Measurements from ENCODE around the gene LTC4S.
A peak's percentile ranks its signal among the peaks of the same experiment; 100 is the strongest.
"Not testable (repeated sequence)": the region's sequence is repeated elsewhere in the genome, so short reads cannot be mapped to it uniquely, and the experiment has no call there.

Gene LTC4S

GRCh38 chr5:179793468-179794139, at the start of gene LTC4S:
Gene LTC4S, plus strand, starts transcription at chr5:179793986. Its CDS starts 95 bp downstream, at chr5:179794081.
- peak; percentile 83 for DNase-seq (ENCODE audit: low spot score)

GRCh38 chr5:179744106-179744505, 49.7 kb upstream of the LTC4S start:
- not testable (repeated sequence) for DNase-seq (ENCODE audit: low spot score)

GRCh38 chr5:179746872-179747271, 46.9 kb upstream of the LTC4S start:
- no peak for DNase-seq (ENCODE audit: low spot score)

- DNase-seq (ENCODE audit: low spot score), result no peak
Measured at GRCh38 chr5:179747811-179748210, 46.0 kb upstream of the LTC4S start.

GRCh38 chr5:179749857-179750508, 43.8 kb upstream of the LTC4S start:
- no peak for DNase-seq (ENCODE audit: low spot score)

GRCh38 chr5:179753971-179754370, 39.8 kb upstream of the LTC4S start:
- no peak for DNase-seq (ENCODE audit: low spot score)

- no peak for DNase-seq (ENCODE audit: low spot score)
Measured at GRCh38 chr5:179755022-179755421, 38.8 kb upstream of the LTC4S start.

- no peak for DNase-seq (ENCODE audit: low spot score)
Measured at GRCh38 chr5:179758955-179759354, 34.8 kb upstream of the LTC4S start.

- DNase-seq (ENCODE audit: low spot score), result no peak
Measured at GRCh38 chr5:179759581-179760551, 33.9 kb upstream of the LTC4S start.

GRCh38 chr5:179762079-179762780, 31.6 kb upstream of the LTC4S start:
- peak; percentile 49 for DNase-seq (ENCODE audit: low spot score)

- DNase-seq (ENCODE audit: low spot score), result peak; percentile 53
Measured at GRCh38 chr5:179762781-179763176, 31.0 kb upstream of the LTC4S start.

- DNase-seq (ENCODE audit: low spot score), result peak; percentile 75
Measured at GRCh38 chr5:179763215-179763945, 30.4 kb upstream of the LTC4S start.

GRCh38 chr5:179764056-179764455, 29.7 kb upstream of the LTC4S start:
- DNase-seq (ENCODE audit: low spot score), result no peak

GRCh38 chr5:179765400-179765799, 28.4 kb upstream of the LTC4S start:
- DNase-seq (ENCODE audit: low spot score), result peak; percentile 82

GRCh38 chr5:179766021-179766725, 27.6 kb upstream of the LTC4S start:
- DNase-seq (ENCODE audit: low spot score), result peak; percentile 15

GRCh38 chr5:179766726-179767455, 26.9 kb upstream of the LTC4S start:
- DNase-seq (ENCODE audit: low spot score), result no peak

- DNase-seq (ENCODE audit: low spot score), result no peak
Measured at GRCh38 chr5:179767496-179768100, 26.2 kb upstream of the LTC4S start.

- DNase-seq (ENCODE audit: low spot score), result no peak
Measured at GRCh38 chr5:179768326-179769085, 25.3 kb upstream of the LTC4S start.

- no peak for DNase-seq (ENCODE audit: low spot score)
Measured at GRCh38 chr5:179769271-179769670, 24.5 kb upstream of the LTC4S start.
